H9 (cell line): ENCODE measurements around the gene PM20D2. TPM values are rescaled to one million over a fixed set of nuclear protein-coding genes. Genes with fewer than 3 reads are reported as not detected.

ENCODE experiments used
- DNase-seq: peaks from one replicate; pipeline ENCODE4 v3.0.0-alpha.2; 2017
- H2AFZ ChIP-seq: one replicate; pipeline ENCODE4 v1.6.1; 2013; ENCODE audit warnings: mild to moderate bottlenecking, low read length, control low read depth, moderate library complexity
- H2AK5ac ChIP-seq: 2 replicates; pipeline ENCODE4 v1.6.1; 2013; ENCODE audit warnings: low read length, control low read depth, mixed read lengths; ENCODE audit not compliant: insufficient read length
- H2BK120ac ChIP-seq: one replicate; pipeline ENCODE4 v1.6.1; 2013; ENCODE audit warnings: low read depth, mild to moderate bottlenecking, low read length, control low read depth, inconsistent platforms; ENCODE audit not compliant: poor library complexity, severe bottlenecking
- H2BK12ac ChIP-seq: 2 replicates; pipeline ENCODE4 v1.6.1; 2013; ENCODE audit warnings: low read length, control low read depth, mixed read lengths, low read depth; ENCODE audit not compliant: insufficient read length
- H2BK15ac ChIP-seq: 2 replicates; pipeline ENCODE4 v1.6.1; 2013; ENCODE audit warnings: low read depth, low read length, control low read depth
- H2BK20ac ChIP-seq: one replicate; pipeline ENCODE4 v1.6.1; 2013; ENCODE audit warnings: low read depth, mild to moderate bottlenecking, low read length, control low read depth, inconsistent platforms; ENCODE audit not compliant: poor library complexity, severe bottlenecking
- H2BK5ac ChIP-seq: 2 replicates; pipeline ENCODE4 v1.6.1; 2013; ENCODE audit warnings: low read length, control low read depth, mixed read lengths; ENCODE audit not compliant: insufficient read length
- H3K14ac ChIP-seq: 2 replicates; pipeline ENCODE4 v1.6.1; 2013; ENCODE audit warnings: low read length, control low read depth; ENCODE audit not compliant: insufficient read depth
- H3K18ac ChIP-seq: 2 replicates; pipeline ENCODE4 v1.6.1; 2013; ENCODE audit warnings: low read depth, mild to moderate bottlenecking, mixed read lengths, low read length, control low read depth; ENCODE audit not compliant: insufficient read length
- H3K23ac ChIP-seq: 2 replicates; pipeline ENCODE4 v1.6.1; 2013; ENCODE audit warnings: low read length, control low read depth, mixed read lengths, low read depth; ENCODE audit not compliant: insufficient read length
- H3K23me2 ChIP-seq: 2 replicates; pipeline ENCODE4 v1.6.1; 2013; ENCODE audit warnings: low read depth, mild to moderate bottlenecking, mixed read lengths, low read length, control low read depth; ENCODE audit not compliant: insufficient read length, poor library complexity, severe bottlenecking
- H3K27ac ChIP-seq: 2 replicates; pipeline ENCODE4 v1.5.1; 2013; ENCODE audit warnings: low read length, control low read depth, mixed read lengths, low read depth; ENCODE audit not compliant: insufficient read length
- H3K27me3 ChIP-seq: 2 replicates; pipeline ENCODE4 v1.6.1; 2013; ENCODE audit warnings: low read length, control low read depth, inconsistent platforms; ENCODE audit not compliant: insufficient read depth
- H3K4ac ChIP-seq: 2 replicates; pipeline ENCODE4 v1.6.1; 2013; ENCODE audit warnings: low read depth, mild to moderate bottlenecking, control low read depth, inconsistent platforms, low read length, moderate library complexity
- H3K4me1 ChIP-seq: 2 replicates; pipeline ENCODE4 v1.6.1; 2013; ENCODE audit warnings: low read length, control low read depth, inconsistent platforms; ENCODE audit not compliant: insufficient read depth
- H3K4me2 ChIP-seq: 2 replicates; pipeline ENCODE4 v1.6.1; 2013; ENCODE audit warnings: low read length, control low read depth, mixed read lengths; ENCODE audit not compliant: insufficient read length, insufficient read depth
- H3K56ac ChIP-seq: 2 replicates; pipeline ENCODE4 v1.6.1; 2013; ENCODE audit warnings: low read depth, mild to moderate bottlenecking, mixed read lengths, low read length, control low read depth; ENCODE audit not compliant: insufficient read length
- H3K79me1 ChIP-seq: 2 replicates; pipeline ENCODE4 v1.6.1; 2013; ENCODE audit warnings: low read depth, mild to moderate bottlenecking, moderate library complexity, low read length, control low read depth, inconsistent platforms; ENCODE audit not compliant: insufficient read depth, poor library complexity, severe bottlenecking
- H3K79me2 ChIP-seq: 2 replicates; pipeline ENCODE4 v1.6.1; 2013; ENCODE audit warnings: low read length, control low read depth, inconsistent platforms; ENCODE audit not compliant: insufficient read depth
- H3K9ac ChIP-seq: 2 replicates; pipeline ENCODE4 v1.6.1; 2013; ENCODE audit warnings: low read length, control low read depth, mixed read lengths; ENCODE audit not compliant: insufficient read length; ENCODE audit errors: extremely low read depth
- H3K9me3 ChIP-seq: one replicate; pipeline ENCODE4 v1.6.1; 2013; ENCODE audit warnings: low read depth, low read length, inconsistent platforms; ENCODE audit not compliant: control insufficient read depth
- H3T11ph ChIP-seq: one replicate; pipeline ENCODE4 v1.6.1; 2013; ENCODE audit warnings: mild to moderate bottlenecking, low read length, control low read depth, inconsistent platforms
- H4K20me1 ChIP-seq: one replicate; pipeline ENCODE4 v1.6.1; 2013; ENCODE audit not compliant: control insufficient read depth, insufficient read length, insufficient read depth
- H4K5ac ChIP-seq: 2 replicates; pipeline ENCODE4 v1.6.1; 2013; ENCODE audit warnings: low read depth, mild to moderate bottlenecking, mixed read lengths, low read length, control low read depth; ENCODE audit not compliant: insufficient read length
- H4K8ac ChIP-seq: replicated peaks from 2 replicates; pipeline ENCODE4 v1.6.1; 2013; ENCODE audit warnings: low read length, control low read depth, mixed read lengths, low read depth; ENCODE audit not compliant: insufficient read length
- H4K91ac ChIP-seq: 2 replicates; pipeline ENCODE4 v1.6.1; 2013; ENCODE audit warnings: low read depth, mild to moderate bottlenecking, moderate library complexity, mixed read lengths, low read length, control low read depth; ENCODE audit not compliant: insufficient read length
- H3K27ac Mint-ChIP-seq, 3 experiments: 2 replicates in 2 of 3; 3 replicates in 1 of 3; pipeline ENCODE4 v1.8.0; 2020 to 2021; ENCODE audit warnings: mixed read lengths in 3 of 3, mild to moderate bottlenecking in 1 of 3, moderate library complexity in 1 of 3
- H3K27me3 Mint-ChIP-seq: 2 replicates; pipeline ENCODE4 v1.8.0; 2021; ENCODE audit warnings: low read depth, mild to moderate bottlenecking, moderate library complexity, mixed read lengths
- H3K36me3 Mint-ChIP-seq, 3 experiments: 2 replicates in 2 of 3; 3 replicates in 1 of 3; pipeline ENCODE4 v1.8.0; 2020 to 2021; ENCODE audit warnings: low read depth in 3 of 3, mixed read lengths in 3 of 3; ENCODE audit not compliant: insufficient read depth in 1 of 3
- H3K4me1 Mint-ChIP-seq, 2 experiments: 2 replicates each; pipeline ENCODE4 v1.8.0; 2020; ENCODE audit warnings: mixed read lengths in 2 of 2
- H3K4me3 Mint-ChIP-seq, 2 experiments: 2 replicates in 1 of 2; 3 replicates in 1 of 2; pipeline ENCODE4 v1.8.0; 2020 to 2021; ENCODE audit warnings: mild to moderate bottlenecking in 2 of 2, mixed read lengths in 2 of 2, moderate library complexity in 1 of 2
- H3K9me3 Mint-ChIP-seq, 2 experiments: 2 replicates in 1 of 2; 3 replicates in 1 of 2; pipeline ENCODE4 v1.8.0; 2020; ENCODE audit warnings: mild to moderate bottlenecking in 2 of 2, mixed read lengths in 2 of 2, moderate library complexity in 1 of 2
- WGBS: extraction: QIAGEN DNeasy Blood & Tissue Kit; methylation state at CpG from one replicate; pipeline ENCODE4 v1.1.7; 2013; ENCODE audit warnings: missing lambda C conversion rate, low lambda C conversion rate, mixed read lengths; ENCODE audit not compliant: insufficient read length; ENCODE audit errors: extremely low coverage; 5-methylcytosine and 5-hydroxymethylcytosine counted together
- total RNA-seq: library from RNA; stranded (reverse); gene quantifications from 2 replicates; pipeline ENCODE4 v1.2.1, GENCODE V29; 2021
- TF ChIP-seq, protein P1 (sequence below): fragments of 200-600 bp; sonication (generic); conservative IDR thresholded peaks from 3 replicates; pipeline ENCODE4 v1.8.0; 2021; ENCODE audit warnings: antibody characterized with exemption, mild to moderate bottlenecking

Gene PM20D2
- total RNA-seq, 1 experiment from 2014 or later = 8.3 TPM

DNA sequence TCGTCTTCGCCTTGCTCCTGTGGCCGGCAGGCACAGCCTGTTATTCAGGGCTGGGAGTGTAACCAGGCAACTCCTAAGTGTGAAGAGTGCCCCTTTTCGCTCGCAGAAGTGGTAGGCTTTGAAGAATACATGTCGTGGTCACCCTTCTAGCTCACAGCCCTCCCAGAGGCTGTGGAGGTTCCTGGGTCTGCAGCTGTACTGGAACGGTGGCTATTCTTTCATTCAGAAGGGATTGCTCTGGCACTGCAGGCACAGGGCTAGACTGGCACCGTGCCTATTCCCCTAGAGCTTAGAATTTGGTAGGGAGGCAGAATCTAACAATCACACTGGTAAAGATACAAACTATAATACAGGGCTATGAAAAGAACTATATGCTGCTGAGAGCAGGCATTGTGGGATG lies 26.9 kb upstream of the PM20D2 start:
- TF ChIP-seq, protein P1, sequence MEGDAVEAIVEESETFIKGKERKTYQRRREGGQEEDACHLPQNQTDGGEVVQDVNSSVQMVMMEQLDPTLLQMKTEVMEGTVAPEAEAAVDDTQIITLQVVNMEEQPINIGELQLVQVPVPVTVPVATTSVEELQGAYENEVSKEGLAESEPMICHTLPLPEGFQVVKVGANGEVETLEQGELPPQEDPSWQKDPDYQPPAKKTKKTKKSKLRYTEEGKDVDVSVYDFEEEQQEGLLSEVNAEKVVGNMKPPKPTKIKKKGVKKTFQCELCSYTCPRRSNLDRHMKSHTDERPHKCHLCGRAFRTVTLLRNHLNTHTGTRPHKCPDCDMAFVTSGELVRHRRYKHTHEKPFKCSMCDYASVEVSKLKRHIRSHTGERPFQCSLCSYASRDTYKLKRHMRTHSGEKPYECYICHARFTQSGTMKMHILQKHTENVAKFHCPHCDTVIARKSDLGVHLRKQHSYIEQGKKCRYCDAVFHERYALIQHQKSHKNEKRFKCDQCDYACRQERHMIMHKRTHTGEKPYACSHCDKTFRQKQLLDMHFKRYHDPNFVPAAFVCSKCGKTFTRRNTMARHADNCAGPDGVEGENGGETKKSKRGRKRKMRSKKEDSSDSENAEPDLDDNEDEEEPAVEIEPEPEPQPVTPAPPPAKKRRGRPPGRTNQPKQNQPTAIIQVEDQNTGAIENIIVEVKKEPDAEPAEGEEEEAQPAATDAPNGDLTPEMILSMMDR = no peak
- DNase-seq = no peak
- no peak overlapping the region for H3K4ac ChIP-seq

More for the DNA sequence above, 26.9 kb upstream of the PM20D2 start:
- H3K56ac ChIP-seq = no peak overlapping the region
- peaks cover 16% of the 10 kb centered on the region for H3K27me3 ChIP-seq
- H2BK20ac ChIP-seq = no peak overlapping the region
- peaks cover 5% of the 10 kb centered on the region for H3K23me2 ChIP-seq
- no peak overlapping the region for H2BK120ac ChIP-seq
- H2BK12ac ChIP-seq = no peak overlapping the region
- no peak overlapping the region for H3K4me2 ChIP-seq
- no peak overlapping the region for H2BK5ac ChIP-seq
- Mint-ChIP-seq H3K36me3 (no peaks in the 10 kb centered on the region; a peak in 2 of 7 replicates), H3K4me3 (peak overlapping the region; percentile 64 to 80; a peak in 4 of 5 replicates), H3K27ac (no peak overlapping the region), H3K4me1 (peaks cover 8 to 10% of the 10 kb centered on the region in 2 experiments), H3K9me3 (no peaks in the 10 kb centered on the region; a peak in 1 of 5 replicates), H3K27me3 (peaks cover 38% of the 10 kb centered on the region)
- H3K18ac ChIP-seq = no peak overlapping the region
- H3K79me2 ChIP-seq = no peaks in the 10 kb centered on the region
- no peaks in the 10 kb centered on the region for H3K79me1 ChIP-seq
- no peak overlapping the region for H3K9ac ChIP-seq
- no CpG with 5 or more reads among the region's 8 CpGs for WGBS
- no peak overlapping the region for H4K8ac ChIP-seq
- H3K27ac ChIP-seq = no peak overlapping the region
- no peak overlapping the region for H2AK5ac ChIP-seq
- H2BK15ac ChIP-seq = no peak overlapping the region
- no peak overlapping the region for H4K91ac ChIP-seq
- no peak overlapping the region for H3T11ph ChIP-seq
- no peaks in the 10 kb centered on the region for H3K9me3 ChIP-seq
- no peak overlapping the region for H3K14ac ChIP-seq
- no peak overlapping the region for H4K5ac ChIP-seq
- no peak overlapping the region for H3K23ac ChIP-seq
- no peaks in the 10 kb centered on the region for H3K4me1 ChIP-seq
- no peaks in the 10 kb centered on the region for H4K20me1 ChIP-seq
- no peak overlapping the region for H2AFZ ChIP-seq
